ENCODE measurements around the gene PIK3C2G. TPM values are rescaled to one million over a fixed set of nuclear protein-coding genes. Genes with fewer than 3 reads are reported as not detected.

The PIK3C2G gene
- total RNA-seq, 1 donor from 2014 or later, result 0.26 TPM

DNA sequence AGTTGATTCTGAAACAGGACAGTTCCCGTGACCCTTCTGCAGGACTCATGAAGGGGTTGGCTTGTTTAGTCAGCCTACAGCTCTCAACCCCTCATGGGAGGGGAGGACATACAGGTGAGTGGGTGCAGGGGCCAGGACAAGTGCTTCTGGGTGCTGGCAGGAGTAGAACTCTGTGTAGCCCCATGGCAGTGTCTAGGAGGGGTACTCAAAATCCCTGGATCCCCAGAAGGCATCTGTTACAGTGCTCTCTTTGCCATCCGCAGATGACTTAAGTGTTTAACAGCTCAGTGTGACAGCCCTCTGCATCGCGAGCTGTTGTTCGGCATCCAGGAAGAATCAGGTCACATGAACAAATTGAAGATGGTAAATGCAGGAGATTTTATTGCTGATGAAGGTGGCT, 91.0 kb downstream of the PIK3C2G start:
- H3K36me3 ChIP-seq (ENCODE audit: control insufficient read depth, insufficient read depth, low read length), result no peaks in the 10 kb centered on the region
- FAIRE-seq (no peak), DNase-seq (ENCODE audit: low read depth) (no peak)
- no peaks in the 10 kb centered on the region for H3K27me3 ChIP-seq (ENCODE audit: control insufficient read depth, insufficient read depth, low read length)
- no peak overlapping the region for H3K4me3 ChIP-seq (ENCODE audit: low read depth, low read length)
- TF ChIP-seq, protein P1, sequence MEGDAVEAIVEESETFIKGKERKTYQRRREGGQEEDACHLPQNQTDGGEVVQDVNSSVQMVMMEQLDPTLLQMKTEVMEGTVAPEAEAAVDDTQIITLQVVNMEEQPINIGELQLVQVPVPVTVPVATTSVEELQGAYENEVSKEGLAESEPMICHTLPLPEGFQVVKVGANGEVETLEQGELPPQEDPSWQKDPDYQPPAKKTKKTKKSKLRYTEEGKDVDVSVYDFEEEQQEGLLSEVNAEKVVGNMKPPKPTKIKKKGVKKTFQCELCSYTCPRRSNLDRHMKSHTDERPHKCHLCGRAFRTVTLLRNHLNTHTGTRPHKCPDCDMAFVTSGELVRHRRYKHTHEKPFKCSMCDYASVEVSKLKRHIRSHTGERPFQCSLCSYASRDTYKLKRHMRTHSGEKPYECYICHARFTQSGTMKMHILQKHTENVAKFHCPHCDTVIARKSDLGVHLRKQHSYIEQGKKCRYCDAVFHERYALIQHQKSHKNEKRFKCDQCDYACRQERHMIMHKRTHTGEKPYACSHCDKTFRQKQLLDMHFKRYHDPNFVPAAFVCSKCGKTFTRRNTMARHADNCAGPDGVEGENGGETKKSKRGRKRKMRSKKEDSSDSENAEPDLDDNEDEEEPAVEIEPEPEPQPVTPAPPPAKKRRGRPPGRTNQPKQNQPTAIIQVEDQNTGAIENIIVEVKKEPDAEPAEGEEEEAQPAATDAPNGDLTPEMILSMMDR (IDR thresholded peaks at IDR 0.05; ENCODE audit: insufficient read depth, low read length, severe bottlenecking), result no peak

DNA sequence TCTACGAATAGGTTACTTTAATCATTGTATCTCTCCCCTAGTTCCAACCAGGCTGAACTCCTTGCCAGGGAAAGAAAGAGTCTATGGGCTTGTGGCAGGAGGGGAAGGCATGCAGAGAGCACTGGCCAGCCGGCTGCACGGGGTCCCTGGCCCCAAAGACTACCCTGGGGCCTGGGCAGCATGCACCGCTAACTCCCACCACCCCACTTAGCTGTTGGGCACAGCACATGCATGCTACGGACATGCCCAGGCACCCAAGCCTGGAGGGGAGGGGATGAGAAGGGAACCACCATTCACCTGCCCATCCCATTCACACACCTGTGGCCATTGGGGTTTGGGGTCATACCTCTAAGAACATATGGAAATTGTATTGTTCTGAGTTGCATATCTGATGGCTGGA, 94.1 kb downstream of the PIK3C2G start:
- H3K27me3 ChIP-seq (ENCODE audit: control insufficient read depth, insufficient read depth, low read length), result no peaks in the 10 kb centered on the region
- H3K4me3 ChIP-seq (ENCODE audit: low read depth, low read length), result no peak overlapping the region
- TF ChIP-seq, protein P1 (IDR thresholded peaks at IDR 0.05; ENCODE audit: insufficient read depth, low read length, severe bottlenecking), result no peak
- FAIRE-seq, result no peak
- DNase-seq (ENCODE audit: low read depth), result no peak
- no peaks in the 10 kb centered on the region for H3K36me3 ChIP-seq (ENCODE audit: control insufficient read depth, insufficient read depth, low read length)

DNA sequence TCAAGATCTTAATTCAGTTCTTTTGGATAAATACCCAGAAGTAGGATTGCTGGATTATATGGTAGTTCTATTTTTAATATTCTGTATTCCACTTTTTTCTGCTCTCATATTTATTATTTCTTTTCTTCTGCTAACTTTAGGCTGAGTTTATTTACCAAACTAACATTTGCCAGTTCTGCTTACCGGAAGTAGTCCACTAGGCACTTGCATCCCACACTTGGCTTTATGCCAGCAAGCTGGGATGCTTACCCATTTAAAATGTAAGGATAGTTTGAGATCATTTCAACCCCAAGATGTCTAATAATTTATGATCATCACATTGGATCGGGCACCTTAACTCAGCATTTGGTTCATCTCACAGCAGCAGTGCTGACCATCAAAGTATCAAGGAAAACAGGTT, 96.8 kb downstream of the PIK3C2G start:
- TF ChIP-seq, protein P1 (IDR thresholded peaks at IDR 0.05; ENCODE audit: insufficient read depth, low read length, severe bottlenecking), result no peak
- Histone ChIP-seq H3K4me3 (ENCODE audit: low read depth, low read length) (no peak overlapping the region), H3K36me3 (ENCODE audit: control insufficient read depth, insufficient read depth, low read length) (no peaks in the 10 kb centered on the region), H3K27me3 (ENCODE audit: control insufficient read depth, insufficient read depth, low read length) (no peaks in the 10 kb centered on the region)
- FAIRE-seq, result no peak
- no peak for DNase-seq (ENCODE audit: low read depth)

DNA sequence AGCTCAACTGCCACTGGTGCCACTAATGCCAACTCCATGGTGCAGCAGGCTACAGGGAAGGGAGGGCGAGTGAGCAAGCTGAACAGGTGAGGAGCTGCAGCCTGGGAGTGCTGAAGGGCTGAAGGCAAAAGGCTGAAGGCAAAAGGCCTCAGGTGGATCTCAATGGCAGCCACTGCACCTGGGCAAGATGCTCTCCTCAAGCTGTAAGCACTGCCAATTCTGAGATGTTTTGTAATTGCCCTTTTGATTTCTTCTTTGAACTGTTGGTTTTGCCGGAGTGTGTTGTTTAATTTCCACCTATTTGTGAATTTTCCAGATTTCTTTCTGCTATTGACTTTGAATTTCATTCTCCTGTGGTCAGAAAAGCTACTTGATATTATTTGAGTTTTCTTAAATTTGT, 97.6 kb downstream of the PIK3C2G start:
- no peaks in the 10 kb centered on the region for H3K27me3 ChIP-seq (ENCODE audit: control insufficient read depth, insufficient read depth, low read length)
- H3K4me3 ChIP-seq (ENCODE audit: low read depth, low read length), result no peak overlapping the region
- no peaks in the 10 kb centered on the region for H3K36me3 ChIP-seq (ENCODE audit: control insufficient read depth, insufficient read depth, low read length)
- DNase-seq (ENCODE audit: low read depth) (no peak), FAIRE-seq (no peak)
- TF ChIP-seq, protein P1 (IDR thresholded peaks at IDR 0.05; ENCODE audit: insufficient read depth, low read length, severe bottlenecking), result no peak

DNA sequence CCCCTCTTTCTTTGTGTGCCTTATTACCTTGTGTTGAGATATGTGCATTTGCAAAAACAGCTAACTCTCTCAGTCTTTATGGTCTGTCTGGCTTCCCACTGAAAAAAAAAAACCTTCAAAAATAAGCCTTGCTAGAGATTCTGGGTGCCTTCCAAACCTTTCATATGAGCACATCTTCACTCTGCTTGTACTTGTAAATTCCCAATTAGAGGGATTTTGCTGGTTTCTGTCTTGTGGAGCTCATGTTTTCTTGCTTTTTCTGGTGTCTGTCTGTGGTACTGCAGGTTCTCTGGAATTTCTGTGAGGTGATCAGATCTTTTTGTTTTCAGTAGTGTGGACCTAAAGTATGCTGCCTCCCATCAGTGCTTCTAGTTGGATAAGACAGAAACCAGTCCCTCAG, 100.1 kb downstream of the PIK3C2G start:
- TF ChIP-seq, protein P1 (IDR thresholded peaks at IDR 0.05; ENCODE audit: insufficient read depth, low read length, severe bottlenecking), result no peak
- Histone ChIP-seq H3K36me3 (ENCODE audit: control insufficient read depth, insufficient read depth, low read length) (no peaks in the 10 kb centered on the region), H3K27me3 (ENCODE audit: control insufficient read depth, insufficient read depth, low read length) (no peaks in the 10 kb centered on the region), H3K4me3 (ENCODE audit: low read depth, low read length) (no peak overlapping the region)
- FAIRE-seq (no peak), DNase-seq (ENCODE audit: low read depth) (no peak)

DNA sequence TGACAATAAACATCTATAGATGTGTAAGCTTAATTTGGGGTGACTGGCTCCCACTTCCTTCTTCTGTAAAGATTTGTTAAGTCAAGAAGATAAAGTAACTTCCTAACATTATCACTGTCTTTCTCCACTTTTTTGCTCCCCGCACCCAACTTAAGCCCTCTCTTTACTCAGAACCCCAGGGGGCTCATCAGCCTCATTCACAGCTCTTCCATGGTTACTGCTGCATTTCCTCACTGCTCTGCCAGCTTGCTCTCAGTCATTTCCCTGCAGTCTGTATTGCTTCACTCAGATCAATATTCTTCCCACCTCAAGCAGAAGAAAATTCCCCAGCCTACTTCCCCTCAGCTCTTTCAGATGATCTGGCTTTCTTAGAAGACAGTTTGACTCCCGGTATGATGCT, 102.0 kb downstream of the PIK3C2G start:
- FAIRE-seq, result no peak
- no peaks in the 10 kb centered on the region for H3K36me3 ChIP-seq (ENCODE audit: control insufficient read depth, insufficient read depth, low read length)
- DNase-seq (ENCODE audit: low read depth), result no peak
- TF ChIP-seq, protein P1 (IDR thresholded peaks at IDR 0.05; ENCODE audit: insufficient read depth, low read length, severe bottlenecking), result no peak
- no peak overlapping the region for H3K4me3 ChIP-seq (ENCODE audit: low read depth, low read length)
- no peaks in the 10 kb centered on the region for H3K27me3 ChIP-seq (ENCODE audit: control insufficient read depth, insufficient read depth, low read length)

All from bronchial epithelial cell (primary cell).